ENCODE data around the gene EVC.

EVC gene

DNA sequence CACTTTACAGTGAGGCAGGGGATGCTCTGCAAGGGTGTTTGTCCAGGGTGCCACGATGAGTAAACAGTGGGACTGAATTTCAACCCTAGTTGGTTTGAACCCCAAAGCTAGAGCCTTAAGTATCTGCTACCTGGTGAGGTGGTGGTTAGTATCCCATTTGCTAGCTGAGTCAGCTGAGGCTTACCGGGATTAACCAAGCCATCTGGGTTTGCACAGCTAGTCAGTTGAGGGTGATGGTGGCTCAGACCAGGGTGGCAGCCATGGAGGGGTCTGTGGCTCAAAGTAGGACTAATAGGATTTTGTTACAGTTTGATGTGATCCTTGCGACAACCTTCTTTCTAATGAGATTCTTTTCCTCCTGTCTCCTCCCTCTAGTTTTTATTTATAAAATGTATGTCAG is 1.9 kb downstream of the EVC start:
- Histone ChIP-seq H3K4me3 (no peak overlapping the region), H3K27ac (no peak overlapping the region)
- TF ChIP-seq CTCF (IDR thresholded peaks at IDR 0.05) = no peak
- DNase-seq (ENCODE audit: low spot score) = no peak

GRCh38 chr4:5713861-5714260 is 2.9 kb downstream of the EVC start:
- TF ChIP-seq CTCF (IDR thresholded peaks at IDR 0.05) = no peak
- DNase-seq (ENCODE audit: low spot score) = no peak
- Histone ChIP-seq H3K27ac (no peak overlapping the region), H3K4me3 (no peak overlapping the region)

- Histone ChIP-seq H3K27ac (no peak overlapping the region), H3K4me3 (no peak overlapping the region)
- no peak for DNase-seq (ENCODE audit: low spot score)
- TF ChIP-seq CTCF (IDR thresholded peaks at IDR 0.05) = no peak
Measured at GRCh38 chr4:5715357-5715756, 4.4 kb downstream of the EVC start.

DNA sequence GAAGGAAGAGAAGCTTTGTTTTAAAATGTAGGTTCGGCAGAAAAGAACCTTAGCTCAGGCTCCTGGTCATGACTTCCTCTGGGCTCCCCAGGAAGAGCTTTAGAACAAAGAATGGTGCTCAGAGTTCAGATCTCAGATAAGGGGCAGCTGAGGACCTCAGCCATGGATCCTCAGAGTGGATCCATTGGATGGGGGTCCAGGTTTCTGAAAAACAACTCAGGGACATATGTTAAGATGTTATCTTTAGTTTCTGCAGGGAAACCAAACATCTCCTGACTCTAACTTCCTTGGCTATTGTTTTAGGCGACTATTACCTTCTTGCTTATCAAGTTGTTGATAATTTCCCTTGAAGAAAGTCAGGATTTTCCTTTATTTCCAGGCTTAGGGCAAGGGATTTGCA is 5.4 kb downstream of the EVC start:
- H3K4me3 ChIP-seq = no peak overlapping the region
- no peak for TF ChIP-seq CTCF (IDR thresholded peaks at IDR 0.05)
- DNase-seq (ENCODE audit: low spot score) = no peak
- no peak overlapping the region for H3K27ac ChIP-seq

- H3K4me3 ChIP-seq = no peak overlapping the region
- DNase-seq (ENCODE audit: low spot score) = no peak
- TF ChIP-seq CTCF (IDR thresholded peaks at IDR 0.05) = no peak
- H3K27ac ChIP-seq = no peak overlapping the region
Measured at GRCh38 chr4:5717449-5718158, 6.6 kb downstream of the EVC start.

- TF ChIP-seq CTCF (IDR thresholded peaks at IDR 0.05) = no peak
- DNase-seq (ENCODE audit: low spot score) = no peak
- H3K4me3 ChIP-seq = no peak overlapping the region
- no peak overlapping the region for H3K27ac ChIP-seq
Measured at GRCh38 chr4:5718411-5718810, 7.4 kb downstream of the EVC start.

GRCh38 chr4:5719350-5720055 is 8.5 kb downstream of the EVC start:
- no peak overlapping the region for H3K27ac ChIP-seq
- no peak for TF ChIP-seq CTCF (IDR thresholded peaks at IDR 0.05)
- no peak for DNase-seq (ENCODE audit: low spot score)
- no peak overlapping the region for H3K4me3 ChIP-seq

All from coronary artery (tissue), 2 donors.